GM19025 (cell line): ENCODE data around the gene ZNF687.

Source experiments
- ATAC-seq: cut with Tn5 transposase; IDR thresholded peaks from one replicate; pipeline ENCODE4 v1.9.1; 2021; ENCODE audit warnings: mild to moderate bottlenecking, low read depth, moderate library complexity; ENCODE audit not compliant: unreplicated experiment

The ZNF687 gene

GRCh38 chr1:151311589-151312331 is 29.7 kb downstream of the ZNF687 start:
- ATAC-seq, result no peak

- no peak for ATAC-seq
Measured at GRCh38 chr1:151312411-151312810, 30.3 kb downstream of the ZNF687 start.

DNA sequence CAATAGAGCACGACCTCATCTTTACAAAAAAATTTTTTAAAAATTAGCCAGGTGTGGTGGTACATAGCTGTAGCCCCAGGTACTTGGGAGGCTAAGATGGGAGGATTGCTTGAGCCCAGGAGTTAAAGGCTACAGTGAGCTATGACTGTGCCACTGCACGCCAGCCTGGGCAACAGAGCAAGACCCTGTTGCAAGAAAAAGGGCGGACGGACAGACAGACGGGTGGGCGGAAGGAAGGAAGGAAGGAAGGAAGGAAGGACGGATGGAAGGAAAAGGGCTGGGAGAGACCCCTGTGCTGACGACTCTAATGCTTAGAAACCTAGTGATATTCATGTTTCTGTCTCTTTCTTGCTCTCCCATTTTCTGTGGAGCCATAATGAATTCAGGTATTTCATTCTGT is 30.7 kb downstream of the ZNF687 start:
- no peak for ATAC-seq

DNA sequence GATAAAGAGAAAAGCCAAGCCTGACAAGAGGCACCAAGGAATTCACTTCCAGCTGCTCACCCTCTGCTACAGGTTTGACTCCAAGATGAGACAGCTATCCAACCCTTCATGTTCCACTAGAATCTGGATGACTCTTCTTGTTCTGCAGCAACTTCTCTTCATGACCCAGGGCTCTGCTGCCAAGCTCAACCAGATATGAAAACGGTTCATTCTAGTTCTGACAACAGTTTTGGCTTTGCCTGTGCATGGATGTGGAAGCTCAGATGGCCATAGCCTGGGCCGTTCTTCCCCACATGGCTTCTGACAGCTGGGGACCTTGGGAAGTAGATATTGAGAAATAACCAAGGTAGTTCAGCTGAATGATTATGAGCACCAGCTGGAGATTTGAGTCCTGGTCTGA is 31.4 kb downstream of the ZNF687 start:
- ATAC-seq, result no peak

DNA sequence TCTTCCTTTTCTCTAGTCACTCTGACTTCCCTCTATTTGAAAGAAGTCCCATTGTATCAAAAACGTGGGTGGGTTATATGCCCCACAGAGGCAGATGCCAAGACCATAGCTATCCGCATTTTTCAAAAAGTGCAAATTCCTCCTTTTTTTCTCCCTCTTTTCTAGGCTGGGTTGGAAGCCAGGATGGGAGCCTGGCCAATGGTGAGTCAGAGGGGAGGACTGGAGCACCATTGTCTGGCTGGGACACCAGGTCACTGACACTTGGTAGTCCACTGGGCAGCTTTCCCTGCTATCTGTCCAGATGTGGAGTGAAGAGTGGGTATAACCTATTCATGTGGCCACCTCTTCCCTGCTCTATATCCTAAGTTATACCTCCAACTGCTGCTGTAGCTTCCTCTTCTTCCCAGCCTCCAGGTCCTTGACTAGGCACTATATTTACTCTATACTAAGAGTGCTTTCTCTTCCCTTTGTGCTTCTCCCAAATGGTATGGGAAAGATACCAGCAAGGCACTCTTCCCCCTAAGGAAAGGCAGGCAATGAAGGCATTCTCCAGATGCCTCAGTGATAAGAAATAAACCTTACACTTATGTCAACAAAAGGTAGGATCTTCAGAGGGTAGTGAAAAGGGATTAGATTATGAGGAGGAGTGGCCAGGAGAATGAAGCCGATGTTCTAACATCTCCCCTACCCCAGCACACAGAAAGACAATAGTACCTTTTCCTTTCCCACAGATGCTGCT is 32.2 kb downstream of the ZNF687 start:
- no peak for ATAC-seq

DNA sequence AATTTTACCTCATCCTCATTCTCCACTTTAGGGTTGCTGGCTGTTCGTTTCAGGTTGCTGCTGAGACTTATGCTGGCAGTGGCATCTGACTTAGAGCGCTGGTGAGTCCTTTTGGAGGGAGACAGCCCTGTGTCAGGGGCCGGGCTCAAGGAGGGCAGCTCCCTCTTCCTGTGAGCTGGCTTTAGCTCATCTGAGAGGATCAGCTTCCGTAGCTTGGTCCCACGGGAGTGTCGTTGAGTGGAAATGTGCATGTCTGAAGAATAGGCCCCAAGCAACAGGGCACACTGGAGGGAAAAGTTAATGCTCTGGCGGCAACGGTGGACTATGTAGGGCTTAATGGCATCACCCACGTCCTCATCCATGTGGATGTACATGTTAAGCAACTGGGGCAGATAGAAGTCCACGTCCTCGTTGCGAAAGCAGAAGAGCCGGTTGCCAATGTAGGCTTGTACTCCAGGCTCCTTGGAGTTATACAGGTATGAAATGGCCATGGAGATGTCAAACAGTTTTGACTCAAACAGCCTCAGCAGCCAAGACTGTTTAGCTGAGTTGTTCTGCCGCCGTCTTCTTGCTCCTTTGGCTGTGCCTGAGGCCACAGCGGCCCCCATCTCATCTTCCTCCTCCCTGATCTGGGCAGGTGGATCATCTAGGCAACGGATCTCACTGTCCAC is 33.6 kb downstream of the ZNF687 start:
- ATAC-seq, result no peak

DNA sequence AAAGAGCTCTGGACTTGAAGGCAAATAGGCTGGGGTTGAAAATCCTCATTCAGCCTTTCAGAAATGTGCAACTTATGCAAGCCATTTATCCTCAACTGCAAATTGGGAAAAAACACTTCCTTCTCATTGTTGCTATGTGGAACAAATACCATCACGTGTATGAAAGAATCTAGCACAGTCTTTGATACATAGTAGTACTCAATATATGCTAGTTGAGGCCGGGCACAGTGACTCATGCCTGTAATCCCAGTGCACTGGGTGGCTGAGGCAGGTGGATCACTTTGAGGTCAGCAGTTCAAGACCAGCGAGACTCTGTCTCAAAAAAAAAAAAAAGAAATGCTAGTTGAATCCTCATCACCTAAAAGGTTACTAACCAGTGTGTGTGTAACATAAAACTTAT is 36.9 kb downstream of the ZNF687 start:
- no peak for ATAC-seq

GRCh38 chr1:151324390-151324930 is 42.4 kb downstream of the ZNF687 start:
- no peak for ATAC-seq

- ATAC-seq, result no peak
Measured at GRCh38 chr1:151325231-151325630, 43.1 kb downstream of the ZNF687 start.

- ATAC-seq, result no peak
Measured at GRCh38 chr1:151325646-151326429, 43.7 kb downstream of the ZNF687 start.

GRCh38 chr1:151326619-151327222 is 44.6 kb downstream of the ZNF687 start:
- peak; percentile 33 for ATAC-seq

DNA sequence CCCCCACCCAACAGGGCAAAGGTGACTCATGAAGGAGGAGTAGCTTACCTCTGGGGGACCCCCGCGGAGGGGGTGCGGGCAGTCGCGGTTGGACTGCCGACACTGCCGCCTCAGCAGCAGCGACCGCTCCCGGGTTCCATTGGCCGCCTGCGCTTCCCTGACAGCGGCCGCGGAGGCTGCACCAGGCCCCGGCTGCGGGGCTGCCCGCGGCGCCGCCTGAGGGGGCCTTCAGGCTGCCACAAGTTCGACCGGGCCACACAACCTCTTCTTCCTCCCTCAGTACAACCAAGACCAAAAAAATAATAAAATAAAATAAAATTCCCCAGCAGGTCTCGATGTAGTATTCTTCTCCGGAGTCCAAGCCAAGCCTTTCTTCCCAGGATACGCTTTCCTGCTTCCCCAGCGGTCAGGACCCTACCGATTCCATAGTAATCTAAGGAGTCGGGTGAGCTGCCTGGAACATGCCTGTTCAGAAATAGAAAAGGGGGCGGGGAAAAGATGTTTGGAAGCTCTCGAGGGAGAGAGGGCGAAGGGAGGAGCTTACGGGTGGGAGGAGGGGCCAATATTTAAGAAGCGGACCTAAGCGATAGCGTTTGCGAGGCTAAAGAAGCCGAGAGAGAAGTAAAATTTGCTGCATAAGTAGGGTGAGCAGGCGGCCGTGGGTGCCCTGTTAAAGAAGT is 45.3 kb downstream of the ZNF687 start, which contains the start of gene PI4KB:
Gene PI4KB, minus strand, starts transcription at position 194 of the 680 bp plus-strand sequence. CDS start 10,935 bp downstream, outside the sequence.
- peak; percentile 71 for ATAC-seq

DNA sequence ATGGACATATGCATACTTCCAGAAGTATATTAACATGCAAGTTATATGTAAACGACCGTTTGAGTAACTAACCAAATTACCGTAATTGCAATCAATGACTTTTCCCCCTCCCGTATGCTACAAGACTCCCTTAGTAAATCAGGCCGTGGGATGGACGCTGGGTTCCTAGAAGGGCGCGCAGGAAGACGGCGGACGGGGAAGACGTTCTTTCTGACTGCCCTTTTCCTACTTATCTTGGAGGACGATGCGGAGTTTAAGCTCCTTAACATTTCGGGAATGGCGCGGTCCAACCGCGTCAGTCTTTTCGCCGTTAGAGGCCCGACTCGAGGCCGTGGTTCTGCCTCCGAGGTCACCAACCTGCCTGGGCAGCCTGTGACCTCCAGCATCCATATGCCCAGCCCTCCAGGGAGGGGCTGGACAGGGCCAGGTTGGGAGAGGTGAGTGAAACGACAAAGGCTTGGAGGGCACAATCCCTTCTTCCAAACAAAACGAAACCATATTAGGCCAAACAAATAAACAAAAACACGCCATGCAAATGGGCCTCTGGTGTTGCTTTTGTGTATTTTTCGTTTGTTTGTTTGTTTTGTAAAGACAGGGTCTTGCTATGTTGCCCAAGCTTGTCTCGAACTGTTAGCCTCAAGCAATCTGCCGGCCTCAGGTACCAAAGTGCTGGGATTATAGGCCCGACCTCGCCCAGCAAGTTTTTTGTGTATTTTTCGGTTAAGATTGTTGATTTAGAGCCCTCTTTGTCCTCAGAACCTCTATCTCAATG is 46.0 kb downstream of the ZNF687 start:
- ATAC-seq, result peak; percentile 18

GRCh38 chr1:151334822-151335221 is 52.7 kb downstream of the ZNF687 start:
- no peak for ATAC-seq

DNA sequence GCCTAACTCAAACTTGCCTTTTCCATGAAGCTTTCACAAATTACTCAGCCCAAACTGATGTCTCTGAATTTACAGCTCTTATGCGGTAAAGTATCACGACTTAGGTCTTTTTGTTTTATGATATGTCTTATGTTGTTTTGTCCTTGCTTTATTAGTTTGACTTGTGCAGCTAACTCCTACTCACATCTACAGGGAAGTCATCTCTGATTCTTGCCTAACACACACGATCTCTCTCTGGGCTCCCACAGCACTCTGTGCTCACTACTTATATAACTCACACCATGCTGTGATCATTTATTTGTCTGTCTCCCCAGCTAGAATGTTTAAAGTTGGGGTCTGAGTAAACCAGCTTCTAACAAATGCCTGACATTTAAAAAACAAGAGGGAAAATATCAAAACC is 54.5 kb downstream of the ZNF687 start:
- no peak for ATAC-seq

DNA sequence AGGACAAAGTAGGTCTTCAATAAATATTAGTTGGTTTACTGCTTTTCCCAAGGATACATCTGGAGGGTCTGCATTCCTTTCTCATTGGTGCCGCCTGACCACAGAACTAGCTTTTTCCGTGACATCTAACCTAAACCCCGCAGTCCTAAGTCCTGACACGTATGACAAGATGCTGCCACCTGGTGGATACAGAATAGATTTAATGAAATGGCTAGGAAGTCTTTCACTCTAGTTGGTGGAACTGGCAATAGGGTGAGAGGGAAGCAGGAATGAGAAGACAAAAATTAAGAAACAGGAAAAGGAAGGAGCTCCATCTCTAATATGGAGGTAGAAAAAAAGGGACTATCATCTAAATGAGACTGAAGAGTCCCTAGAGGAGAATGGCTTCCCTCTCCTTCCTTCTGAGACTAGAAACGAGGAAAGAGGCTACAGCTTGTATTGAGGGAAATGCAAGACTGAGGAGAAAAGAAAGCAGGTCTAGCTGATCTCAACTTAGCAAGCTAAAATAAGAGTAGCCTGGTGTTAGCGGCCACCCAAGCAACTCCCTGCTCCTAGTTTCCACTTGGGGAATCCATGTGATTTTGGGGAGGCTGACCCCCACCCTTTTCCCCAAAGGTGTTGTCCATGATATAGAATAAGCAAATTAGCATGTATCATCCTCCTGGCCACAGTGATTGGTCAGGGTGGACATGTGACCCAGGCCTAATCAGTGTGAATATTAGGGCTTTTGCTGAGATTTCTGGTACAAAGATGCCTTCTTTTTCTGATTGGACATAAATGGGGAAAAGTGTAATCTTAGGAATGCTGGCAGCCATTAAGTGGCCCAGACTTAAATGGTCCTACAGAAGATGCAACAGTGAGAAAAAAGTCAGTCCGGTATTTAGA is 59.0 kb downstream of the ZNF687 start:
- peak; percentile 57 for ATAC-seq
